ENCODE data around the gene GRIP1.

GRIP1 gene

DNA sequence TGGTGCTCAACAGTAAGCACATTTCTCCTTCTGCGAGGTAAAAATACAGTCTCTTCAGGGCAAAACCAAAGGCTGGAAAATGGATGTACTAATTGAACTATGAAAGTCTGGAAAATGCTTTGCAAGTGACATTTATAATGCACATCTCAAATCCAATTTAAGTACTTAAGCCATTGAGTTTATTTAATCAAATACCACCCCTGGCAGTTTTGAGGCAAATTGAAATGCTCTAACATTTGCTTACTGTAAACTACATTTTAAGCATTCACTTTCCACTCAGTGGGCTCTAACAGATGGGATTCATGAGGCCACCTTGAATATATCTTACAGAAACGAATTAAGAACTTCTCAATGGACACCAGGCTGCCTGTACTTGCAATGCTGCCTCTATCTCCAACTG is 306.9 kb downstream of the GRIP1 start:
- DNase-seq = no peak

DNA sequence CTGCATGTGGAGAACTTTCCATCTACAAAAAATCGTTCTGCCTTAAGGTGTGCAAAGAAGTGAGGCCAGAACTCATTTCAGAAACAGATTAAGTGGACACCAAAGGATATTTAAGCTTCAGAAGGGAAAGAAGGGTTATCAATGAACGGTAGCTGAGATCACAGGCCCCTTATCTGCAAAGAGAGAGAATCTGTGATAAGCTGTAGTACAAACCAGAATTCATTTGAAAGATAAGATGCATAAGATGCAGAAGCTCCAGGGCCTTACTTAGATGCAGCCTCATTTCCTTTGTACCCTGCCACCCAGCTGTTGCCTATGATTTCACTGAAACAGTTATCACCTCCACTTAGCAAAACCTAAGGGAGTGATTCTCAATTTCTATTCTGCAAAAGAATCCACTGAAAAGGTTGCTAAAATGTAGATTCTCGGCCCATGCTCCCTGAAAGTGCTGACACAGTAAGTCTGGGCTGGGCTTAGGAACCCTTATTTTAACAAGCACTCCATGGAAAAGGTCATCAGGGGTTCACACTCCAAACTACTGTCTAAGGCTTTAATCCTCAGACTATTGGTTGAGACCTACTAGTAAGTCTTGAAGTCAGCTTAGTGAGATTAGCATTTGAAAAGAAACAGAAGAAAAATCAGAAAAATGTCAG is 311.7 kb downstream of the GRIP1 start:
- no peak for DNase-seq

DNA sequence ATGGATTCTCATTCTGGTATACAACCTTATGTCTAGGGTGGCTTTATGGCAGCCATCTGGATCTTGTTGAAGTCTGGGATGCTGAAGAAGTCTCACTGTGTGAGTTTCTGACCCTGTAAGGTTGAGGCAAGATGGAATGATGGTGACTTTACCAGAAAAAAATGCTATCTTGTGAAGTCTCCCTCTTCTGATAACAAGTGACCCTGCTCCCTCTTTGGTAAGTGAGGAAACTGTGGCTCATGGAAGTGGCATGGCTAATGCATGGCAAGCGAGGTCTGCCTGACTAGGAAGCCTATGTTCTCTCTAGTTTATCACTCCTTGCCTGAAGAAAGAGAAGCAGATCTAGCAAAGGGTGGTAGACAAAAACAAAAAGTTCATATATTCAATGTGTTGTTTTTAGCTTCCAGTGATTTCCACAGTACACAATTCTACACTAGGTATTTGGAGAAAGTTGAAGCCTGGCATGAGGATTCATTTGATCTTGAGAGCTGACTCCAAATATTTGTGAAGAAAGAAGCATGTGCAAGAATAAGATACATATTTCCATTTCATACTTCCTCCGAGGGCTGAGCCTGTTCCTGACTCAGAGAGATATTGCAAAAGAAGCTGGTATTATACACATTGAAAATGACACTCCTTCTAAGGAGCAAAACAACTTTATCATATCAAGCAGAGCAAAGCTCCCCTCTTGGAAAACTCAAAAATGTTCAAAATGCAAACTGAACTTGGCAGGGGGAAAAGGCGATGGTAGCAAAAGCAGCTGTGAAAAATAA is 313.0 kb downstream of the GRIP1 start:
- no peak for DNase-seq

DNA sequence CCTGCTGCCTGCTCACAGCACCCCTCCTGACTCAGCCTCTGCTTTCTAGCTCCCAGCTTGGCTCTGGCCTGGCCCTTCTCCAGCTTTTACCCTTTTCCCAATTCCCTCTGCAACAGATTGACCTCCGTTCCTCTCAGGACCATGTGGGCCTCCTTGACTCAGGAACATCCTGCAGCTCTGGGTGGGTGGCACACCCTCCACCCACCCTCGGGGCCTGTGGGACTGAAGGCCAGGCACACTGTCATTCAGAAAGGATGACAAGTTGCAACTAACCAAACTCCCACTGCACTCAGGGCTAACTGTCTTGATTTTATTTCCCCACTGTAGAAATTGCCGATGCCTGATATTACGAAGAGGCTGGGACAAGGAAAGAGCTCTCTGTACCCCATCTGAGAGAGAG is 317.2 kb downstream of the GRIP1 start:
- DNase-seq = no peak

DNA sequence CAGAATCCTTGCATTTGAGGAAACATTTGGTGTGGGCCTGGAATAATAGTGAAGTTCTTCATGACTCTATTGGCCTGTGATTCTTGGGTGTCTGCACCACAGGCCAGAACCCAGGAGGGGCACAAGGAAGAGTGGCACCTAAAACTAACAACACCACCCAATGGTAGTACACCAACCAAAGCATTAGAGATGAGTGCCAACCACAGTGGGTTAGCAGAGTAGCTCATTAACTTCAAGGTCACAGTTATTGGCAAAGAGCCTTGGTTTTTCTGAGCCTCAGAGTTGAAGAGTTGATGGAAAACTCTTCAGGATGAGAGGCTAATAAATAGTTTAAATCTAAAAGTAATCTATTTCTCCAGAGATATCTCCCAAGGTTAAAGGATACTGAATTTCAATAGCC is 319.6 kb downstream of the GRIP1 start:
- DNase-seq = no peak

DNA sequence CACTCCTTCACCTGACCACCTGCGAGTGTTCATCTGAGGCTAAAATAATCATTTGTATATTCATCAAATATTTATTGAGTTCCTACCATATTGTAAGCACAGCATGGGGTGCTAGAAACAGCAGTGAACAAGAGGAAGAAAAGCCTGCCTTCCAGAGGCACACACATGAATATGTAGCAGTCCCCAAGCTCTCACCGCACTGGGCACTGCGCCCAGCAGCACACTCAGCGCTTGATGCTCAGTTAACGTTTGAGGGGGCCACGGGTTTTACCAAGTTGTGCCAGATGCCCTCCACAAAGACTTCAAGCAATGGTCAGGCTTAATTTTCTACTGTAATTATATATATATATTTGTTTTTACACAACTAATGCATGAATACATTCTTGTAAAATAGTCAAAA is 324.6 kb downstream of the GRIP1 start:
- no peak for DNase-seq

DNA sequence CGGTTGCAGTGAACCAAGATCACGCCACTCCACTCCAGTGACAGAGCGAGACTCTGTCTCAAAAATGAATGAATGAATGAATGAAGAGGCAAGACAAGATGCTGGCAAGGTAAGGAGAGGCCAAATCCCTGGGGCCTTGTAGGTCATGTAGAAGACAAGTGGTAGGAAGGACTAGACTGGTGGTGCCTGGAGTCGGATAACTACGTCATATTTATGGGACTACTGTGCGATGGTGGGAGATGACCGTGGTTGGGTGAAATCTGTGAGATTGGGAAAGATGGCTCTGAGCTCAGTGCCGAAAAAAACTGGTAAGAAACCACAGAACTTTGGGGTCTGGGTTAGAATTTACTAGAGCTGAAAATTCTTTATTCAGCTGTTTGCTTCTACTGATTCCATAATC is 326.0 kb downstream of the GRIP1 start:
- DNase-seq = no peak

DNA sequence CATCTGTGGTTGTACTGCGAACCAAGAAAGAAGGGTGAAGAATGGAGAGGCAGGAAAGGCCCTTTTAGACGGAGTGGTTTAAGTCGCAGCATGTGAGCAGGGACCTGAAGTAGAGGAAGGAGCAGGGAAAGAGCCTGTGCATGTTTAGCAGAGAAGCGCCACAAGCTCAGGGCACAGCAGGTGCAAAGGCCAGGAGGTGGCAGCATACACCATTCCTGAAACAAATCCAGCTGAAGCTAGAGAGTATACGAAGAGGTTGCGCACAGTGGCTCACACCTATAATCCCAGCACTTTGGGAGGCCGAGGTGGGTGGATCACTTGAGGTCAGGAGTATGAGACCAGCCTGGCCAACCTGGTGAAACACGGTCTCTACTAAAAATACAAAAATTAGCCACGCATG is 326.7 kb downstream of the GRIP1 start:
- no peak for DNase-seq

DNA sequence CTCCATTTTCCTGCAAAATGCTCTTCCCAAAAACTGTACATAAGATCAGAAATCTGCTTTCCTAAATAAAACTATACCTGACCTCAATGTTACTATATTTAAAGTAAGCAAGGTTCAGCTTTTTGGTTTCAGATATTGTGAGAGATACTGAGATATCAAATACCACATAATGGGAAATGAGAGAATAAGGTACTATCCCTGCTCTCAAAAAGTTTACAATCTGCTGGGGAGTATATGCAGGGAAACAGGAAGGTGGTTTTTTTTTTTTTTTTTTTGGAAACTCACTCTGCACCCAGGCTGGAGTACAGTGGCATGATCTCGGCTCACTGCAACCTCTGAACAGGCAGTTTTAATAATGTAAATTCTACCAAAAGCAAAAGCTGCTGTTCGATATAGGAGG is 327.6 kb downstream of the GRIP1 start:
- no peak for DNase-seq

DNA sequence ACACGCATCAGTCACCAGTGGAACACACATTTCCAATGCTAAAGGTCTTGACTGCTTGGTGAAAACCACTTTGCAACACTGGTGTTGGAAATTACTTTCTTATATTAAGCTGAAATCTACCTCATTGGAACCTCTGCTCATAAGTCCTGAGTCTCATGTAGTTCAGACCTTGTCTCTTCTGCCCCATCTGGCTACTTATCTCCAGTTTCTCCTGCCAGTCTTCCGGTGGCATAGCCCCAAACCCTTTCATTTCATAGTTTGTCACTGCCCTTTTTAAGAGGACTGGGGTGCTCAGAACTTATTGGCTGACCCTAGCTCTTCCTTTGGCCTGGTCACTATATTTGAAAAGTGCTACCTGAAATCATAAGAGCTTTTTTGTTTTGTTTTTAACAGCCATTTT is 332.9 kb downstream of the GRIP1 start:
- DNase-seq = no peak

DNA sequence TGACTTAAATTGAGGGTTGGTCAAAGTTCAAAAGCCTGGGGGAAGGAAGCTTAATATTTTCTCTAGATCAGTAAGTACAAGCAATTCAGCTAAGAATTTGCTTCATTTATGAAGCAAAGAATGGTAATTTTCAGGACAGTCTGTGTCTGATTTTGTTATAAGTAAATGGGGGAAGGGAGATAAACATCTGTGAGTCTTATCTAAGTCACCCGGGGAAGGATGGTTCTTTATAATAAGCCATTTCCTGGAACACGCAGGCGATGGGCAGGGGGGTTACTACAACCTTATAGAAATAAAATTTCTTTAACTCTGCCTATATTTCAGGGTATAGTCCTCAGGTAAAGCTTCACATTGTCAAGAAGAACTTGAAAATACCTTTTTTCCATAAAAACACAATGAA is 333.7 kb downstream of the GRIP1 start:
- no peak for DNase-seq

DNA sequence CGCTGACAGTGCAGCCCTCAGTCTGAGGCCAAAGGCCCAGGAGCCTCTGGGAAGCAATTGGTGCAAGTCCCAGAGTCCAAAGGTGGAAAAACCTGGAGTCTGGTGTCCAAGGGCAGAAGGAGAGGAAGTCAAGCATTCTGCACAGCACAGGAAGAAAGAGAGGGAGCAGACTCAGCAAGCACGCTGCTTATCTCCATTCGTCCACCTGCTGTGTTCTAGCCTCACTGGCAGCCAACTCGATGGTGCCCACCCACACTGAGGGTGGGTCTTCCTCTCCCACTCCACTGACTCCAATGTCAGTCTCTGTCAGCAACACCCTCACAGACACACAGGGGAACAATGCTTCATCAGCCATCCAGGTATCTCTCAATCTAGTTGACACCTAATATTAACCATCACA is 337.8 kb downstream of the GRIP1 start:
- DNase-seq = no peak

DNA sequence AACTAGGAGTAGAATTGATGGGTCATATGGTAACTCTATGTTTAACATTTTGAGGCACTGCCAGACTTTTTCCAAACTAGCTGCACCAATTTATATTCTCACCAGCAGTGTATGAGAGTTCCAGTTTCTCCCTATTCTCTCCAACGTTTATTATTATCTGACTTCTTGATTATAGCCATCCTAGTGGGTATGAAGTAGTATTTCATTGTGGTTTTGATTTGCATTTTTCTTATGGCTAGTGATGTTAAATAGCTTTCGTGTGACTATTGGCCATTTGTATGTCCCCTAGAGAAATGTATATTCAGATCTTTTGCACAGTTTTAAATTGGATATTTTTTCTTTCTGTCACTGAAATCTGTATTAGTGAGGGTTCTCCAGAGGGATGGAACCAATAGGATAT is 338.7 kb downstream of the GRIP1 start:
- no peak for DNase-seq

DNA sequence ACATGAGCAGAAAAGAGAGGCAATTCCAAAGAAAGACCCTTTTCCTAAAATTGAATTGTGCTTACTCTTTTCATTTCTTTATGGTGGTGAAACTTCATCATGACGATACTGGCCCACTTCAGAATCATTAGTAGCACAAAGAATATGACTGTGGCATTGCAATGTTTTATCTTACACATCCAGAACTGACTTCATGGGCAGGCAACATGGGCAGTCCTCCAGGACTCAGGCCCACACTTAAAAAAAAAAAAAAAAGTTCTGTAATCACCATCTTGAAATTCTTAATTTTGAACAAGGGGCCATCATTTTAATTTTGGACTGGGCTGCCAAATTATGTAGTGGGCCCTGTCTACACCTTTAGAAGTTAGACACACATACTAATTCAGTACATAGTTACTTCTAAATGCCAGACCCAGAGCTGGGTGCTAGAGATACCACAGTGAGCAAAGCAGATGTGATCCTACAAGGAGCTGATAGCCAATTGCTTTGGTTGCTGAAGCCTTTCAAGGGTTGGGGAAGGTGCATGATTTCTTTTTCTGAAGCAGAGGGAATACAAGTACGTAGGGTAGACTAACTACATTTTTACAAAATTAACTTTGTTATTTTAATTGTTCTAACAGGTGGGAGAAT is 341.4 kb downstream of the GRIP1 start:
- no peak for DNase-seq

DNA sequence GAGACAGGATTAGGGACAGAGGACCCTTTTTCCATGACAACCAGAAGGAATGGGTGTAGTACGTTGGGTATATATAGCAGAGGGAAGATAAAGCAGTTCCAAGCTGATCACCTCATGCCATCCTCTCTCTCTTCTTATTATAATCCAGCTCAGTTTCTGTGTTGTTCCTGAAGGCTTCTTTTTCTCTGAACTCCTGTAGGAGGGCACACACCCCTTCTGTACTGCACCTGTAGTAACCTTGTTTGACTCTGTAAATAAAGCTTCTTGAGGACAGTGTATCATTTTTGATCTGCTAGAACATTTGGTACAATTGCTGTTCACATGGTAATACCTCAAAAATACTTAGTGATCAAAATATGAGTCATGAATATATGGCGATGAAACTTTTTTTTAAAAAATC is 343.1 kb downstream of the GRIP1 start:
- DNase-seq = no peak

DNA sequence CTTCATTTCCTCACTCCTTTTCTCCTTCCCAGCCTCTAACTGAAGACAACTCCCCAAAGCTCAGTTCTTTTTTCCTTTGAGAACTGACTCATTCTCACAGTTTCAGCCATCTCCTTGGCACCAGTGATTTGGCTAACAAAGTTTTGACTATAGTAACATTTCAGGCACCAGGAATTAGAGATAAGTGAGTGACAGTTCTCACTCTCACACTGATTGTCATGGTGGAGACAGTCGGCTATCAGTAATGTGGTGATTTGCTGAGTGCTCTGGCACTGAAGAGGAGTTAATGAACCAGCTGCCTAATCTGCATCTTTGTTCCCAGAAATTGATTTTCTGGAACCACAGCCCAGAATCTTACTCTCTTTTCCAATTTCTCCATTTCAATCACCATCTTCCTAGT is 347.1 kb downstream of the GRIP1 start:
- no peak for DNase-seq

DNA sequence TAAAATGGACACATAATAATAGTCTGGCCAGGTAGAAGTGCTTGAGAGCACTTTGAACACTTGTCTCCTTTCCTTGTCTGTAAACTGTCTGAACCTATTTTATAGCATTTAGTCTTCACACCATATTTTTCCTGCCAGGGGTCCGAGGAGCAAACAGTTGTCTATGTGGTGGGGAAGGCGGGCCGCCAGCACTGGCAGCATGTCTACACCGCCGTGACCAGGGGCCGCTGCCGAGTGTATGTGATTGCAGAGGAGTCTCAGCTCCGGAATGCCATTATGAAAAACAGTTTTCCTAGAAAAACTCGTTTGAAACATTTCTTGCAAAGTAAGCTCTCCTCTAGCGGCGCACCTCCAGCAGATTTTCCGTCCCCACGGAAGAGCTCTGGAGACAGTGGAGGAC is 347.9 kb downstream of the GRIP1 start:
- no peak for DNase-seq

DNA sequence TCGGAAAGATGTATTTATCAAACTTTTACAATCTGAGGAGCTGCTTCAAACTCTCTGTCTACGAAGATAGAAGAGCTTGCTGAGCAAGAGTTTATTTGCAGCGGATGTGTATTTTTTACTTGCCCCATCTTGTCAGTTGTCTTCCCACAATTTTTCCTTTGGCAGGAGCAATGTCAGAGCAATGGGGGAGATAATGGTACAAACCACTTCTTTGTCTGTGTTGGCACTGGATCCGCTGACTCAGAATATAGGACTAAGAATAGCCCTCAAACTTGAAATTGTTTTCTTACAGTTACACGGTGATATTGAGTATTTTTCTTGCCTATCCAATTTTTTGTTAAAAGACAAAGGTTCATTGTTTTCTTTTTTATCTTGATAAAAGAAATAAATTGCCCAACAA is 348.9 kb downstream of the GRIP1 start:
- DNase-seq = no peak

DNA sequence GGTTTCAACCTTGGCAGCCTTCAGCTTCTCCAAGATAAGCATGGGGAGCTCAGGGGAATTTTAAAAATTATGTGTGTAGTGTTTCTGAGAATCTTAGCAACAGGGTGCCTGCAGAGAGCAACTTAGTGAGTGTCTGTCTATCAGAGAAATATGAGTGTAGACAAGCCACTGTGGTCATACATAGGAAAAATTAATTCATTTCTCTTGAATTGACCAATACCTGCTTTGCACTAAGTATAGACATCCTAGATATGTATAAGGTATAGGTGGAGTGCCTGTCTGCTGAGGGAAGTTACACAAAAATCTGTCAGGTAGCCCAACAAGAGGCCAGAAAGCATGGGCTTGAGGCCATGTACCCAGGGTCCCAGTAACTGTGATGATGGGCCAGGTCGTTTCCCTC is 355.9 kb downstream of the GRIP1 start:
- DNase-seq = no peak

DNA sequence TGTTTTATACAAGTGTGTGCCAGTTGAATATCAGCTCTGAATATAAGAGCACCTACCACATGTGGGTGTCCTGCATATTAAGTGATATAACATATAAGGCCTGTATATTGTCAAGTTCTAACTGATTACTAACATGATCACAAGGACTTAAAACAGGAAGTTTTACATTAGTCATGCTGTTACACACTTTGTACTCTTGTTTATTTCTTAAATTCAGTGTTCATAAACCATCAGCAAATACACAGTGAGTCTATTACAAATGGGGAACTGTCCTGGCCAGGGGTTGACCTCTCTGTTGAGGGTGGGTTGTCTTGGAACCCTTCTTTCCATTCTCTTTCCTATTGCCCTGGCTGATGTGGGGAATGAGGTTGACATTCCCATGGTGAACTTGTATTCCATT is 357.4 kb downstream of the GRIP1 start:
- DNase-seq = no peak

DNA sequence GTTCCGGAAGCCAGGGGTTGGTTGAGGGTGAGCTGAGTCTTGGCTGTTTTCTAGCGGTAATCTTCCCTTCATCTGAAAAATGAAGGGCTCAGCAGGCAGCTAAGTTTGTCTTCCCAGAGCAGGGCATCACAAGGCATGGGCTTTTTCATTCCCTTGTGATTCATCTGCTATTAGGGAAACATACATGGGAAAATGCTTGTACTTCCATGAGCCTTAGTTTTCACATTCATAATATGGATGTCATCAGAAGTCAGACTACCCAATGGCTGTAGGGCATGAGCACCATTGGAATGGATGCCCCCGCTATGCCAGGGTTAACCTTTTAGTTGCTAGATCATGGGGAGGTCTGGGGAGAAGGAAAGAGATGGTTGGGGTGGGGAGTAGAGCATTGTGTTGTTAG is 357.9 kb downstream of the GRIP1 start:
- DNase-seq = no peak

DNA sequence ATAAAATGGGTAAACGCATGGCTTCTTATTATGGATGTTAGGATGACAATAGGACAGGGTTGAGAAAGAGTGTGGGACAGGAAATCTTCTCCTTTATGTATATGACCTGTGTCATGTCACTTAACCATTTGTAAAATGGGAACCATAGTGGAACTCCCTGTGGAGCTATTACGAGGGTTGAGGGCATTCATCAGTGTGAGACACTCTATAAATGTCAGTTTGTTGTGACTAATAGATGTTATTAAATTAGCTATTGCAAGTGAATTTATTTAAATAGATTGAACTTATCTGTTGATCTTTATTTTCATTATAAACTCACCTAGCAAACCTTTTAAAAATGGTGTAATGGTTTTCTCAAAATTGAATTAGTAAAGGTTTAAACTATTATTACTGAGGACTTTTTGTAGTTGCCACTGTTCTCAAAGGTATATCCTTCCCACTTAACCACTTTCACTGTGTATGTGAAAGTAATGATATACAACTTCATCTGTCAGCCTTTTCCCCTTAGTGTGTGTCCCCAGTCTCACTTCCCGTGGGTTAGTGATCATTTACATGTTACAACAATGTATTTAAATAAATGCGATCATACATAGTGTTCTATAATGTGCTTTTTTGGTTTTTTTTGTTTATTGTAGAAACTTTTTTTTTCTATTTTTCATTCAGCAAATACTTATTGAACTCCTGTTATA is 359.5 kb downstream of the GRIP1 start:
- DNase-seq = no peak

DNA sequence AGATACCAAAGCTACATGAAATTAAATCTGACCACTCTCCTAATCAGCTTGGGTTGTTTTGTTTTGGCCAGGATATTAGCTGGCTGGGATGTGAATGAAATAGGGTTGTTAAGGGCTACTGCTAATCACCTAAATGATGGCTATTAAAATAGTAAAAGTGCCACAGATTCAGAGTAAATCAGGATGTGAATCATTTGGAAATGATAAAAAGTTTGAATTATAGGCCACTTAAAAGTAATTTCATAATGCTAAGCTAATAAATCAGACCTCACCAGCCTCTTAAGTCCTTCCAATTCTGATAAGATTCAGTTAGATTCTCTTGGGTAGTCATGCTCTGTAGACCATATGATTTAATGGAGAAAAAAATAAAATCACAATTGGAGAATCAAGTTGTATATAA is 364.6 kb downstream of the GRIP1 start:
- no peak for DNase-seq

DNA sequence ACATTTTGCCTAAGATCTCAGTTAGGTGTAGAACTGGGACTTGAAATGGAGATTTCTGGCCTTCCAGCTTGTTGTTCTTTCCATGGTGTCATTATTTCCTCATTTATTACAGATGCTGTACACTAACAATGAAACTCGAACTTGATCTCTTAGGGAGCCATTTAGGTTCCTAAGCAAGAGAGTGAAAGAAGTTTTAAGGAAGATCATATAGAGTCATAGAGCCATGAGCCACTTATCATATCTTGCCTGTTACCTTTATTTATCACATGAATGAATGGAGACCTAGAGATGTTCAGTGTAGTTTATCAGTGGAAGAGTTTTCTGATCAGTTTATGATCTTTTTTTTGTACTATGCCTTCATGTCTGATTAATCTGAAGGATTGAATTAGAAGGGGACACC is 366.7 kb downstream of the GRIP1 start:
- DNase-seq = no peak
